GM19372 (cell line): ENCODE measurements around the gene ARL5C.

Experiments used
- ATAC-seq: cut with Tn5 transposase; IDR thresholded peaks from one replicate; pipeline ENCODE4 v1.9.1; 2021; ENCODE audit warnings: mild to moderate bottlenecking, low read depth, moderate library complexity; ENCODE audit not compliant: unreplicated experiment

ARL5C gene

GRCh38 chr17:39114723-39115122 lies 51.2 kb downstream of the ARL5C start:
- no peak for ATAC-seq

GRCh38 chr17:39113871-39114270 lies 52.1 kb downstream of the ARL5C start:
- no peak for ATAC-seq

- ATAC-seq, result no peak
Observed at GRCh38 chr17:39110435-39111136, 55.4 kb downstream of the ARL5C start.

GRCh38 chr17:39108461-39109375 lies 57.2 kb downstream of the ARL5C start:
- no peak for ATAC-seq

GRCh38 chr17:39107973-39108372 lies 58.0 kb downstream of the ARL5C start:
- ATAC-seq, result no peak

- no peak for ATAC-seq
Observed at GRCh38 chr17:39107155-39107554, 58.8 kb downstream of the ARL5C start.
